ENCODE data around the gene FHAD1.

Gene FHAD1

DNA sequence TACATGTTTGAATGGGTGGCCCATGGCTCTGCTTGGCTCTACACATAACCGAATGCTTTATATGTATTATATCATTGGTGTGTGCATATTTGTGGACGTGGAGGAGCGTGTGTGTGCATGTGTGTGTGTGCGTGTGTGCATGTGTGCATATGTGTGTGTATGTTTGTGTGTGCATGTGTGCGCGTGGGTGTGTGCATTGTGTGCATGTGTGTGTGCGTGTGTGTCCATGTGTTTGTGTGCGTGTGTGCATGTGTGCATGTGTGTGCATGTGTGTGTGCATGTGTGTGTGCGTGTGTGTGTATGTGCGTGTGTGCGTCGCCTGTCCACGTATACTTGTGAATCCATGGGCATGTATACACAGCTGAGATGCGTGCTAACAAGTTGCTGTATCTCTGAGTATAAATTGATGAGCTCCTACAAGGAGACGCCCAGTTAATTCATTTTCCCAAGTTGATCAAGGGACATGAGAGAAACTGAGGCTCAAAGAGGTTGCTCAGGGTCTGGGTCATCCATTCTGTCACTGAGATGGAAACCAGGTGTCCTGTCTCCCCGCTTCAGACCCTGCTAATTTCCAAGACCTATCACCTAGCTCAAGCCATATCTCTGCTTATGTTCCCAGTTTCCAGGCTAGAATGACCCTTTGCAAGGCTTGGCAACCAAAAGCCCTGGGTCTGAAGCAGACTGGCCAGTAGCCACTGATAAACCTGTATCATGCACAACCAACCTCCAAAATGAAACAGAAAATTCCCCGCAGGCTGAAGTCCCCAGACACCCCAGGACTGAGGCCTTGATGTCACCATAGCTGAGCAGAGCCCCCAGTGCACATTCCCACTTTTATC, 188.4 kb downstream of the FHAD1 start:
- no peak overlapping the region for H3K27ac ChIP-seq (ENCODE audit: low read depth, low read length, poor library complexity, severe bottlenecking)

DNA sequence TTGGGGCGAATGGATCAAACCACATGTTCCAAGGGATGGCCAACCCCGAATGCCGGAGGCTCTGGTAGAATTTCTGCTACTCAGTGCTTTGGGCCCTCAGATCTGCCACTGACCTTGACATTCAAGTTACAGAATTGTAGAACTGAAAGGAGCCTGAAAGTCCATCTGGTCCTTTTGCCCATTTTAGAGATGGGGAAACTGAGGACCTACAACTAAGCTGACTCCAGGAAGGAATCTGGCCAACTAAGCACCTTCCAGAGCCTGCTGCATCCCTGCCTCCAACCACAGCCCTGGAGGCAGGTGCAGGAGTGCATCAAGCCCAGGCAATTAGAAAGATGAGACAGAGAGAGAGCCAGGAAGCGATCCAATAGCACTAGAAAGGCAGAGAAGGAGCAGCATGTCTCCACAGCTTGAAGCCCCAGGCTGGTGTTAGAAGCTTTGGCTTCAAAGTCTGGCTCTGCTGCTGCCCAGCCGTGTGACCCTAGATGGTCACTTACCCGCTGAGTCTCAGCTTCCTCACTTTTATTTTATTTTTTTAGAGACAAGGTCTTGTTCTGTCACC, 189.9 kb downstream of the FHAD1 start:
- Histone ChIP-seq H3F3A (ENCODE audit: insufficient read depth, low read length) (no peaks in the 10 kb centered on the region), H3K4me3 (ENCODE audit: low read depth, low read length, poor library complexity, severe bottlenecking) (no peak overlapping the region), H3K4me2 (ENCODE audit: low read length) (no peak overlapping the region), H3K27me3 (ENCODE audit: insufficient read depth, low read length) (peaks cover 5% of the 10 kb centered on the region; the same call in 1 of the 2 replicates), H3K9ac (ENCODE audit: low read length) (no peak overlapping the region), H3K9me2 (ENCODE audit: low read depth, low read length) (no peaks in the 10 kb centered on the region), H3K79me2 (ENCODE audit: insufficient read depth, low read length) (no peaks in the 10 kb centered on the region), H4K20me1 (ENCODE audit: insufficient read depth, low read length) (no peaks in the 10 kb centered on the region), H2AFZ (ENCODE audit: low read length) (no peak overlapping the region), H3K9me3 (ENCODE audit: low read length) (no peaks in the 10 kb centered on the region), H3K4me1 (ENCODE audit: insufficient read depth, low read length, severe bottlenecking) (no peaks in the 10 kb centered on the region), H3K27ac (ENCODE audit: low read depth, low read length, poor library complexity, severe bottlenecking) (no peak overlapping the region), H3K36me3 (ENCODE audit: insufficient read depth, low read length) (no peaks in the 10 kb centered on the region)
- TF ChIP-seq, protein P1, sequence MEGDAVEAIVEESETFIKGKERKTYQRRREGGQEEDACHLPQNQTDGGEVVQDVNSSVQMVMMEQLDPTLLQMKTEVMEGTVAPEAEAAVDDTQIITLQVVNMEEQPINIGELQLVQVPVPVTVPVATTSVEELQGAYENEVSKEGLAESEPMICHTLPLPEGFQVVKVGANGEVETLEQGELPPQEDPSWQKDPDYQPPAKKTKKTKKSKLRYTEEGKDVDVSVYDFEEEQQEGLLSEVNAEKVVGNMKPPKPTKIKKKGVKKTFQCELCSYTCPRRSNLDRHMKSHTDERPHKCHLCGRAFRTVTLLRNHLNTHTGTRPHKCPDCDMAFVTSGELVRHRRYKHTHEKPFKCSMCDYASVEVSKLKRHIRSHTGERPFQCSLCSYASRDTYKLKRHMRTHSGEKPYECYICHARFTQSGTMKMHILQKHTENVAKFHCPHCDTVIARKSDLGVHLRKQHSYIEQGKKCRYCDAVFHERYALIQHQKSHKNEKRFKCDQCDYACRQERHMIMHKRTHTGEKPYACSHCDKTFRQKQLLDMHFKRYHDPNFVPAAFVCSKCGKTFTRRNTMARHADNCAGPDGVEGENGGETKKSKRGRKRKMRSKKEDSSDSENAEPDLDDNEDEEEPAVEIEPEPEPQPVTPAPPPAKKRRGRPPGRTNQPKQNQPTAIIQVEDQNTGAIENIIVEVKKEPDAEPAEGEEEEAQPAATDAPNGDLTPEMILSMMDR (IDR thresholded peaks at IDR 0.05; ENCODE audit: low read length), result no peak
- TF ChIP-seq EZH2 (IDR thresholded peaks at IDR 0.05; ENCODE audit: borderline replicate concordance, low read length), result no peak

More for the DNA sequence above, 188.4 kb downstream of the FHAD1 start:
- Histone ChIP-seq H3K4me1 (ENCODE audit: insufficient read depth, low read length, severe bottlenecking) (no peaks in the 10 kb centered on the region), H3K9me2 (ENCODE audit: low read depth, low read length) (no peaks in the 10 kb centered on the region), H3K79me2 (ENCODE audit: insufficient read depth, low read length) (no peaks in the 10 kb centered on the region), H3K27me3 (ENCODE audit: insufficient read depth, low read length) (peaks cover 5% of the 10 kb centered on the region; the same call in 1 of the 2 replicates), H3F3A (ENCODE audit: insufficient read depth, low read length) (no peaks in the 10 kb centered on the region), H3K36me3 (ENCODE audit: insufficient read depth, low read length) (no peaks in the 10 kb centered on the region), H3K9ac (ENCODE audit: low read length) (no peak overlapping the region), H2AFZ (ENCODE audit: low read length) (no peak overlapping the region), H3K4me2 (ENCODE audit: low read length) (no peak overlapping the region), H4K20me1 (ENCODE audit: insufficient read depth, low read length) (no peaks in the 10 kb centered on the region), H3K9me3 (ENCODE audit: low read length) (no peaks in the 10 kb centered on the region), H3K4me3 (ENCODE audit: low read depth, low read length, poor library complexity, severe bottlenecking) (no peak overlapping the region)
- no peak for TF ChIP-seq EZH2 (IDR thresholded peaks at IDR 0.05; ENCODE audit: borderline replicate concordance, low read length)
- TF ChIP-seq, protein P1 (IDR thresholded peaks at IDR 0.05; ENCODE audit: low read length), result no peak

DNA sequence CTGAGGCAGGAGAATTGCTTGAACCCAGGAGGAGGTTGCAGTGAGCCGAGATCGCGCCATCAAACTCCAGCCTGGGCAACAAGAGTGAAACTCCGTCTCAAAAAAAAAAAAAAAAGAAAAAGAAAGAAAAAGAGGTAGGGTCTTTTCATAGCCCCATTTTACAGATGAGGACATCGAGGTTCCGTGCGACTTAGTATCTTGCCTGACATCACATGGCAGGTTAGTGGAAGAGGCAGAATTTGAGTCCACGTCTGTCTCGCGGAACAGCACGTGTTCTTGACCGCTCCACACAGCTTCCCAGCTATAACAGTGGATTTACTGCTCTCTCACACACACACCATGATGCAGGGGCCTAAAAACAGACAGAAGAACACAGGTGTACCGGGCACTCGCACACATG, 192.3 kb downstream of the FHAD1 start:
- Histone ChIP-seq H4K20me1 (ENCODE audit: insufficient read depth, low read length) (no peaks in the 10 kb centered on the region), H3K27me3 (ENCODE audit: insufficient read depth, low read length) (no peaks in the 10 kb centered on the region; the same call in 1 of the 2 replicates), H3K4me1 (ENCODE audit: insufficient read depth, low read length, severe bottlenecking) (no peaks in the 10 kb centered on the region), H3K27ac (ENCODE audit: low read depth, low read length, poor library complexity, severe bottlenecking) (no peak overlapping the region), H3F3A (ENCODE audit: insufficient read depth, low read length) (no peaks in the 10 kb centered on the region), H3K9me2 (ENCODE audit: low read depth, low read length) (no peaks in the 10 kb centered on the region), H3K9me3 (ENCODE audit: low read length) (no peaks in the 10 kb centered on the region), H3K4me2 (ENCODE audit: low read length) (no peak overlapping the region), H3K9ac (ENCODE audit: low read length) (no peak overlapping the region), H3K79me2 (ENCODE audit: insufficient read depth, low read length) (no peaks in the 10 kb centered on the region), H3K36me3 (ENCODE audit: insufficient read depth, low read length) (no peaks in the 10 kb centered on the region), H3K4me3 (ENCODE audit: low read depth, low read length, poor library complexity, severe bottlenecking) (no peak overlapping the region), H2AFZ (ENCODE audit: low read length) (no peak overlapping the region)
- no peak for TF ChIP-seq EZH2 (IDR thresholded peaks at IDR 0.05; ENCODE audit: borderline replicate concordance, low read length)
- TF ChIP-seq, protein P1 (IDR thresholded peaks at IDR 0.05; ENCODE audit: low read length), result no peak

Data from OCI-LY1 (cell line).